B cell (primary cell): ENCODE results near the gene SRC. TPM values are rescaled to one million over a fixed set of nuclear protein-coding genes. Genes with fewer than 3 reads are reported as not detected.

Source experiments
- ATAC-seq: fragments of 200-7000 bp; cut with Tn5 transposase; one replicate; pipeline ENCODE4 v1.10.0; 2021; ENCODE audit warnings: low read depth, mild to moderate bottlenecking, moderate number of reproducible peaks, moderate library complexity
- CTCF ChIA-PET: fragments of 350-600 bp; sonication (Branson Sonifier 250); formaldehyde crosslinking; loops from one replicate; lab custom pipeline; 2021; ENCODE audit warnings: antibody characterized with exemption, inconsistent platforms; lab: Charles Lee
- POLR2A ChIA-PET: fragments of 350-600 bp; sonication (Branson Sonifier 250); formaldehyde crosslinking; loops from one replicate; lab custom pipeline; 2021; ENCODE audit warnings: antibody characterized with exemption; lab: Charles Lee
- DNase-seq: peaks from one replicate; pipeline ENCODE4 v3.0.0; 2013
- H2AFZ ChIP-seq: 2 replicates; pipeline ENCODE4 v1.6.1; 2012; ENCODE audit warnings: mild to moderate bottlenecking, low read depth, low read length; ENCODE audit not compliant: insufficient read depth, poor library complexity, severe bottlenecking
- H3K27ac ChIP-seq, 2 donors: 1 replicate in 1 of 2; 2 replicates in 1 of 2; pipeline ENCODE4 v1.5.1; 2012 to 2013; ENCODE audit warnings: low read length in 2 of 2, mild to moderate bottlenecking in 2 of 2, moderate library complexity in 1 of 2
- H3K27me3 ChIP-seq, 4 experiments: fragments of 200-600 bp in 1 of 4; sonication (generic) in 1 of 4; replicated peaks in 1 of 4; 1 replicate in 2 of 4; 2 replicates in 2 of 4; pipeline versions ENCODE4 v1.6.1 to v1.7.0; 2013 to 2016; ENCODE audit warnings: low read length in 3 of 4, mild to moderate bottlenecking in 2 of 4, mixed read lengths in 1 of 4, moderate library complexity in 1 of 4; ENCODE audit not compliant: insufficient read depth in 4 of 4, control insufficient read depth in 3 of 4; ENCODE audit errors: control extremely low read depth in 1 of 4
- H3K36me3 ChIP-seq, 2 experiments: replicated peaks in 1 of 2; 1 replicate in 1 of 2; 2 replicates in 1 of 2; pipeline versions ENCODE4 v1.6.1 to v1.7.1; 2013; ENCODE audit warnings: low read length in 1 of 2; ENCODE audit not compliant: insufficient read depth in 2 of 2, control insufficient read depth in 1 of 2; ENCODE audit errors: control extremely low read depth in 1 of 2, extremely low read depth in 1 of 2
- H3K4me1 ChIP-seq, 2 donors: fragments of 200-600 bp in 1 of 2; sonication (generic) in 1 of 2; 1 replicate in 1 of 2; 2 replicates in 1 of 2; pipeline versions ENCODE4 v1.5.1 to v1.6.1; 2013 to 2017; ENCODE audit warnings: low read length in 2 of 2; ENCODE audit not compliant: control insufficient read depth in 2 of 2, insufficient read depth in 2 of 2
- H3K4me2 ChIP-seq: replicated peaks from 2 replicates; pipeline ENCODE3; 2012; ENCODE audit warnings: mild to moderate bottlenecking, low read depth, low read length; ENCODE audit not compliant: poor library complexity, severe bottlenecking
- H3K4me3 ChIP-seq, 5 experiments: fragments of 200-600 bp in 1 of 5; sonication (generic) in 1 of 5; 1 replicate in 3 of 5; 2 replicates in 2 of 5; pipeline versions ENCODE4 v1.5.1 to v1.7.0; 2011 to 2016; ENCODE audit warnings: low read length in 4 of 5, mild to moderate bottlenecking in 4 of 5, low read depth in 2 of 5, control low read depth in 1 of 5, moderate library complexity in 1 of 5; ENCODE audit not compliant: insufficient read depth in 1 of 5; ENCODE audit errors: control extremely low read depth in 1 of 5, extremely low read depth in 1 of 5
- H3K79me2 ChIP-seq: fragments of 200-600 bp; sonication (generic); one replicate; pipeline ENCODE4 v1.6.0; 2016; ENCODE audit warnings: low read length; ENCODE audit not compliant: control insufficient read depth, insufficient read depth
- H3K9ac ChIP-seq: fragments of 200-600 bp; sonication (generic); 2 replicates; pipeline ENCODE4 v1.6.1; 2017; ENCODE audit warnings: mild to moderate bottlenecking, low read length, moderate library complexity
- H3K9me3 ChIP-seq, 3 donors: one replicate each; pipeline versions ENCODE4 v1.6.1 to v1.7.1; 2013; ENCODE audit warnings: low read length in 2 of 3; ENCODE audit not compliant: control insufficient read depth in 2 of 3, insufficient read depth in 1 of 3; ENCODE audit errors: control extremely low read depth in 1 of 3
- H4K20me1 ChIP-seq: 2 replicates; pipeline ENCODE4 v1.6.0; 2012; ENCODE audit warnings: mild to moderate bottlenecking, low read length; ENCODE audit not compliant: insufficient read depth, control insufficient read depth, poor library complexity, severe bottlenecking
- H3K27ac Mint-ChIP-seq: one replicate; pipeline ENCODE4 v1.8.0; 2021; ENCODE audit warnings: mixed read lengths
- H3K27me3 Mint-ChIP-seq: one replicate; pipeline ENCODE4 v1.8.0; 2021; ENCODE audit warnings: mixed read lengths
- H3K4me1 Mint-ChIP-seq: one replicate; pipeline ENCODE4 v1.8.0; 2021; ENCODE audit warnings: mixed read lengths
- H3K4me3 Mint-ChIP-seq: one replicate; pipeline ENCODE4 v1.8.0; 2021; ENCODE audit warnings: mixed read lengths
- H3K9me3 Mint-ChIP-seq: one replicate; pipeline ENCODE4 v1.8.0; 2022; ENCODE audit warnings: mixed read lengths; ENCODE audit not compliant: insufficient read depth
- CTCF ChIP-seq: fragments of 200-600 bp; IDR thresholded peaks from one replicate; pipeline ENCODE4 v1.8.0; 2022; ENCODE audit warnings: antibody characterized with exemption, mild to moderate bottlenecking
- EZH2 ChIP-seq: IDR thresholded peaks from 2 replicates; pipeline ENCODE4 v1.6.1; 2012; ENCODE audit warnings: borderline replicate concordance, low read depth, mild to moderate bottlenecking, moderate library complexity, low read length; ENCODE audit not compliant: insufficient read depth, poor library complexity, severe bottlenecking
- WGBS: methylation state at CpG from one replicate; pipeline ENCODE4 v1.1.5; 2013; ENCODE audit warnings: missing lambda C conversion rate; ENCODE audit not compliant: insufficient coverage; 5-methylcytosine and 5-hydroxymethylcytosine counted together
- intact Hi-C: fragments of 100-400 bp; cut with micrococcal nuclease; formaldehyde crosslinking; loops from one replicate; pipeline ENCODE4 v1.10.0; 2022
- polyA plus RNA-seq: library from polyadenylated mRNA; depleted of rRNA; stranded (reverse); fragments of >200 nt; gene quantifications from 2 replicates; pipeline ENCODE4 v1.2.3, GENCODE V29; 2012
- total RNA-seq, 2 donors: library from RNA; stranded (reverse); fragments of 120-200 nt in 1 of 2; gene quantifications; 1 replicate in 1 of 2; 2 replicates in 1 of 2; pipeline versions ENCODE4 v1.2.3 to v1.2.4, GENCODE V29; 2013 to 2022

The SRC gene
- total and polyA plus RNA-seq, 2 donors (not counting 1 experiment from before 2014, with no cell fraction given) = 6.5 to 16.8 TPM

- H3K27ac Mint-ChIP-seq = no peak overlapping the region
- intact Hi-C loops = no loop called here
These were observed 3.4 kb upstream of the SRC start for GRCh38 chr20:37342231-37343177.

More at GRCh38 chr20:37342231-37343177, 3.4 kb upstream of the SRC start:
- H3K9me3 Mint-ChIP-seq = no peaks in the 10 kb centered on the region
- Histone ChIP-seq H3K36me3 (no peaks in the 10 kb centered on the region), H3K4me3 (no peak overlapping the region), H3K27ac (no peak overlapping the region), H3K4me1 (peaks cover 15 to 30% of the 10 kb centered on the region in 2 donors), H3K4me2 (no peak overlapping the region), H2AFZ (no peak overlapping the region), H4K20me1 (no peaks in the 10 kb centered on the region), H3K9me3 (no peaks in the 10 kb centered on the region), H3K9ac (no peak overlapping the region), H3K79me2 (no peaks in the 10 kb centered on the region), H3K27me3 (no peaks in the 10 kb centered on the region)
- H3K4me3 Mint-ChIP-seq = no peak overlapping the region
- DNase-seq = no peak
- WGBS = 100% methylated on average over 1 of the region's 4 CpGs
- H3K4me1 Mint-ChIP-seq = peaks cover 25% of the 10 kb centered on the region
- no peak for ATAC-seq
- no peaks in the 10 kb centered on the region for H3K27me3 Mint-ChIP-seq
- CTCF ChIA-PET = no interaction called here
- POLR2A ChIA-PET = no interaction called here
- no peak for TF ChIP-seq EZH2
- TF ChIP-seq CTCF = no peak
